Fibroblast of villous mesenchyme (primary cell): ENCODE measurements around the gene MYH7. TPM values are rescaled to one million over a fixed set of nuclear protein-coding genes. Genes with fewer than 3 reads are reported as not detected.

ENCODE experiments used
- DNase-seq: peaks from one replicate; pipeline ENCODE4 v3.0.0-alpha.2; 2010; ENCODE audit warnings: low read depth
- H3K4me3 ChIP-seq: 2 replicates; pipeline ENCODE4 v1.5.1; 2011; ENCODE audit warnings: low read depth, mild to moderate bottlenecking, low read length
- CTCF ChIP-seq: IDR thresholded peaks from 2 replicates; pipeline ENCODE4 v1.5.1; 2012; ENCODE audit warnings: low read depth, mild to moderate bottlenecking, low read length; ENCODE audit not compliant: insufficient read depth
- total RNA-seq: library from RNA; depleted of rRNA; stranded (reverse); fragments of >200 nt; gene quantifications from 2 replicates; pipeline ENCODE4 v1.2.3, GENCODE V29; 2012

MYH7 gene
- total RNA-seq, 1 donor = not detected

GRCh38 chr14:23385642-23386265, 49.7 kb downstream of the MYH7 start:
- TF ChIP-seq CTCF = no peak
- no peak for DNase-seq
- H3K4me3 ChIP-seq = no peak overlapping the region

- DNase-seq = no peak
- H3K4me3 ChIP-seq = no peak overlapping the region
- TF ChIP-seq CTCF = no peak
These were observed 50.2 kb downstream of the MYH7 start for GRCh38 chr14:23385244-23385641.

- H3K4me3 ChIP-seq = no peak overlapping the region
- no peak for TF ChIP-seq CTCF
- DNase-seq = no peak
These were observed 50.9 kb downstream of the MYH7 start for GRCh38 chr14:23384364-23385080.

GRCh38 chr14:23382731-23383440, 52.6 kb downstream of the MYH7 start:
- TF ChIP-seq CTCF = no peak
- DNase-seq = no peak
- no peak overlapping the region for H3K4me3 ChIP-seq

- no peak for DNase-seq
- H3K4me3 ChIP-seq = no peak overlapping the region
- TF ChIP-seq CTCF = no peak
These were observed 53.2 kb downstream of the MYH7 start for GRCh38 chr14:23382276-23382675.

GRCh38 chr14:23381871-23382270, 53.6 kb downstream of the MYH7 start:
- no peak overlapping the region for H3K4me3 ChIP-seq
- no peak for TF ChIP-seq CTCF
- no peak for DNase-seq
